Left renal cortex interstitium (tissue), 4 donors: ENCODE data around the gene NAIF1. TPM values are rescaled to one million over a fixed set of nuclear protein-coding genes. Genes with fewer than 3 reads are reported as not detected.

Experiments
- DNase-seq, 4 donors: peaks; one replicate each; pipeline ENCODE4 v3.0.0-alpha.2; 2013; ENCODE audit warnings: low read depth in 4 of 4, low spot score in 2 of 4, missing footprints in 1 of 4
- polyA plus RNA-seq, 4 donors: library from polyadenylated mRNA; unstranded; fragments of 120-200 nt; gene quantifications; one replicate each; pipeline ENCODE4 v1.2.1, GENCODE V29; 2013; ENCODE audit not compliant: insufficient read length in 4 of 4

NAIF1 gene
- polyA plus RNA-seq, 4 donors: 9.5 to 12.0 (median 10.6) TPM

GRCh38 chr9:128102861-128103588 is 35.9 kb upstream of the NAIF1 start:
- no peak for DNase-seq

GRCh38 chr9:128102196-128102595 is 35.1 kb upstream of the NAIF1 start:
- DNase-seq: no peak

GRCh38 chr9:128101690-128102089 is 34.6 kb upstream of the NAIF1 start:
- DNase-seq: no peak

GRCh38 chr9:128101231-128101661 is 34.1 kb upstream of the NAIF1 start:
- DNase-seq: no peak

GRCh38 chr9:128100581-128100980 is 33.5 kb upstream of the NAIF1 start:
- DNase-seq: no peak

GRCh38 chr9:128099932-128100491 is 32.9 kb upstream of the NAIF1 start:
- no peak for DNase-seq

GRCh38 chr9:128099231-128099931 is 32.3 kb upstream of the NAIF1 start:
- DNase-seq: no peak

GRCh38 chr9:128098297-128099230 is 31.4 kb upstream of the NAIF1 start:
- peak in 3 of 4 donors; percentile 79 to 94 (median 87) for DNase-seq

GRCh38 chr9:128097543-128098296 is 30.6 kb upstream of the NAIF1 start:
- DNase-seq: no peak

GRCh38 chr9:128096616-128097536 is 29.8 kb upstream of the NAIF1 start:
- no peak for DNase-seq

GRCh38 chr9:128094950-128095544 is 27.9 kb upstream of the NAIF1 start:
- no peak for DNase-seq

- peak in 3 of 4 donors; percentile 73 to 88 (median 81) for DNase-seq
Observed at GRCh38 chr9:128094166-128094949, 27.2 kb upstream of the NAIF1 start.

GRCh38 chr9:128093011-128093410 is 25.9 kb upstream of the NAIF1 start:
- DNase-seq: no peak

- no peak for DNase-seq
Observed at GRCh38 chr9:128092199-128092977, 25.3 kb upstream of the NAIF1 start.

GRCh38 chr9:128091571-128091970 is 24.5 kb upstream of the NAIF1 start:
- DNase-seq: no peak

GRCh38 chr9:128091144-128091543 is 24.0 kb upstream of the NAIF1 start:
- no peak for DNase-seq

- no peak for DNase-seq
Observed at GRCh38 chr9:128089299-128089698, 22.2 kb upstream of the NAIF1 start.
